NCI-H345 (cell line): Measurements from ENCODE around the gene C14orf132.

Source experiments
- DNase-seq: peaks from one replicate; lab custom pipeline; 2025; lab: John Stamatoyannopoulos, UW

Gene C14orf132

DNA sequence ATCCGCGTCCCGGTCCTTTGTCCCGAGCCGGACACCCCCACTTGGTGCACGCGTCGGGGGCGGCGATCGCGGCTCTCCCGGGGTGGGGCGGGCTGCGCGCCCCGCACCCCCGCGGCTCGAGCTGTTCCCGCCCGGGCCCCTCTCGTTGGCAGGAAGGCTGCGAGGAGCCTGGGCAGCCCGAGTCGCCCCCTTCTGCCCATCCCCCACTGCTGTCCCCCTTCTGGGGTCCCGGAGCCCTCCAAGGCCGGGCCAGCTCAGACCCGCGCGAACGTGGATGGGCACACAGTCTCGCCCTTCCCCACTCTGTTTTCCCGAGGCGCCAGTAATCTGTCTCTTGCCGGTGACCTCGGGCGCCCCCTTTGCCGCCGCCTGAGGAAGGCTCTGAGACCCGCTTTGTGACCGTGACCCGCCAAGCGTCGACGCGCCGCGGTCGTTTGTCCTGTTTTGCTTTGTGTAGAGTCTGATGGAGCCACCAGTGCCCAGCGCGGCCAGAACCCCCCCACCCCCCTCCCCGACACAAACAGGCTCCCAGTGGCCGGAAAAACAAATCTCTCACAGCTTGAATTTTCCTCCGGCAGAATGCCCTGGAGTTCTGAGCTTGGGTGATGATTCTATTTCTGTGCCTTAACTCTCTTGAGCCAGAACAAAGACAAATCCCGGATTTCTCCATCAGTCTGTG, 610 bp downstream of the C14orf132 start:
- peak; percentile 31 for DNase-seq

DNA sequence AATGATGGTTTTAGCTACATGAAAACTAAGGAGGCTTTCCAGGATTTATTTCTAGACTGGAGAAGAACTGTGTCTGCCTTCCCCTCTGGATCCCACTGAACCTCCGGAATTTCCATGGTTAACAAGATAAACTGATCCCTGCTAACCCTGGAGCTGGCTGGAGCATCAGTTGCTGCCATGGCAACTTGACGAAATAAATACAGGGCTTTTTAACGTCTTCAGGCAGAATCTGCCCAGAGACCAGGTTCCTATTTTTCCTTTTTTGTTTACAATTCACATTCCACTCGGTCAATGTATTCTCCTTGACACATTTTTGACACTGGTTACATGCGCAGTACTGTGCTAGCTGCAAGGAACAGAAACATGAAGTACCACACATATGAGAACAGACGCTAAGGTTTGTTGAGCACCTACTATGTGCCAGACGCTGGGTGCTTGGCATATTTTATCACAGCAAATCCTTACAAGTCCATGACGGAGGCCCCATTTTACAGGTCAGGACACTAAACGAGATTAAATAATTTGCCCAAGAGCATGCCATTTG, 1.7 kb downstream of the C14orf132 start:
- no peak for DNase-seq

- no peak for DNase-seq
Observed at GRCh38 chr14:96042248-96042930, 3.2 kb downstream of the C14orf132 start.

DNA sequence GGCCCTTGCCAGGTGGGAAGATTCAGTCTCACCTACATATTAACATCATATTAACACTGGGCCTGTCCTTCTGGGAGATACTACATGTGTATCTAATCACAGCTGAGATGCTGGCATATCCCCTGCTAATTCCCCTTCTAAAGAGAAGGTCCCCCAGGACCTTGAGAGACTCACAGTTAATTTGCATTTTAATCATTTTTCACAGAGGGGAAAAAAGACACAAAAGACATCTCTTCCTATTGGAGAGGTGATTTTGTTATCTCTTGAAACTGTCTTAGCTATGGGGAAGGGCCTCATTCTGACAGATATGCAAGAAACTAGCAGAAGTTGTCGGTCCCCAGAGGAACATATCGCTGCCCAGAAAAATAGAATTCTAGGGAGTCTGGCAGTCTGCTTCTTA, 7.5 kb downstream of the C14orf132 start:
- no peak for DNase-seq

GRCh38 chr14:96047101-96047500, 7.9 kb downstream of the C14orf132 start:
- no peak for DNase-seq

DNA sequence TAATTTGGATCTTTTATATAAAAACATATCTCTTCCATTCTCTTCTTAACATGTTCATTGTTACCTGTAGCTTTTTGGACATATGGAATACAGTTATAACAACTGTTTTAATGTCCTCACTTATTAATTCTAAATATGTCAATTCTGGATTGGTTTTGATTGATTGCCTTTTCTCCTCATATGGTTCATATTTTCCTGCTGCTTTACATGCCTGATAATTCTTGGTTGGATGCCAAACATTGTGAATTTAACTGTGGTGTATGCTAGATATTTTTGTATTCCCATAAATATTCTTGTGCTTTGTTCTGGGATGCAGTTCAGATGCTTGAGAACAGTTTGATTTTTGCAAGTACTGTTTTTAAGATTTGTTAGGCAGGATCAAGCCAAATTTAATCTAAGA, 10.8 kb downstream of the C14orf132 start:
- DNase-seq: no peak

DNA sequence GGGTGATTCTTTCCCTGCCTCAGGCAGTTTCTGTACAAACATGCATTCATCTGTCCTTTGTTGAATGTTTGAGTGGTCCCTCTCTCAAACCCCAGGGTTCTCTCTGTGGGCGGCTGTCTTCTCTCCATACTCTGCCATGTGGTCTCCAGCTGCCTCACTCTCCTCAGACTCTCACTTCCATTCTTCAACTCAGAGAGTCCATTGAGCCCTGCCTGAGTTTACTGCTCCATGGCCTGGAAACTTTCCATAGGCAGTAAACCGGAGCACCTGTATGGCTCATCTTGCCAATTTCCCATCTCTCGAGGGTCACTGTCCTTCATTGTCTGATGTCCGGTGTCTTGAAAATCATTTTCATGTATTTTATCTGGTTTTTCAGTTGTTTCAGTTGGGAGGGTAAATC, 11.3 kb downstream of the C14orf132 start:
- DNase-seq: peak; percentile 24

- DNase-seq: no peak
Observed at GRCh38 chr14:96051231-96051630, 12.1 kb downstream of the C14orf132 start.

GRCh38 chr14:96051642-96052540, 12.7 kb downstream of the C14orf132 start:
- DNase-seq: no peak

- DNase-seq: no peak
Observed at GRCh38 chr14:96052541-96053247, 13.5 kb downstream of the C14orf132 start.

GRCh38 chr14:96053248-96053599, 14.1 kb downstream of the C14orf132 start:
- DNase-seq: no peak

DNA sequence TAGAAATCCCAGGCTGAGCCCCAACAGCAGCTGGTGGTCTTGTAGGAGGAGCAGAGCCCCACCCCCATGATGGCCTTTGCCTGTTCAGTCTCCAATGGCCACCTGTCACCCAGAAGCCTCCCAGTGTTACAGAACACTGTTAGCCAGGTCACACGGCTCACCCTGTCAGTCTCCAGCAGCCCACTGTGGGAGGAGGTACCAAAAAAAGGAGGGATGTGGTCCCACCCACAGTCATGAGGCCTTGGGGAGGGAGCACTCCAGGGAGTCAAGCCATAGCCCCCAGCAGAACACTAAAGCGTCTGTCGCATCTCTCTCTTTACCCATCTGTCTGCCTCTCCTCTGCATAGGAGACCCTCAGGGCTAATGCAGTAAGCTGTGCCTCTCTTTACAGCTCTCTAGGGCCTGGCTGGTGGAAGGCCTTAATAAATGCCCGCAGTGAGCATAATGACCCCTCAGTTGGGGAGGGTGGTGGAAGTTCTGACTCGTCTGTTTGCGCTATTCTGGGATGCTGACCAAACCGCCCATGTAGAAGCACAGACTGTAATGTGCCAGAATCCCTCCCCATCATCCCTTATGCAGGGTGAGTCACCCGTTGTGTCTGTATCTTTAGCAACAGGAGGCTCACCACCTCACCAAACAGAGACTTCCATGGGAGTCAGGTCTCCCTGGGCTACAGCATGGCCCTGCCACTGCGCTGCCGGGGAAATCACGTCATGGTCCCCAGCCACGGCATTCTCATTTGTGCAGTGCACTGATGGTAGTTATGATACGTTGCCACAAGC, 14.6 kb downstream of the C14orf132 start:
- DNase-seq: no peak

- DNase-seq: no peak
Observed at GRCh38 chr14:96054661-96055060, 15.5 kb downstream of the C14orf132 start.

- no peak for DNase-seq
Observed at GRCh38 chr14:96055065-96055752, 16.0 kb downstream of the C14orf132 start.

GRCh38 chr14:96055753-96056508, 16.8 kb downstream of the C14orf132 start:
- no peak for DNase-seq

GRCh38 chr14:96056509-96057422, 17.6 kb downstream of the C14orf132 start:
- DNase-seq: no peak

GRCh38 chr14:96057738-96058137, 18.6 kb downstream of the C14orf132 start:
- DNase-seq: no peak

GRCh38 chr14:96058576-96059200, 19.5 kb downstream of the C14orf132 start:
- DNase-seq: no peak
